Measurements from ENCODE around the gene PAK4.
"Not testable (repeated sequence)": the region's sequence is repeated elsewhere in the genome, so short reads cannot be mapped to it uniquely, and the experiment has no call there.

The PAK4 gene

GRCh38 chr19:39125554-39126311, at the start of gene PAK4:
TSS of gene PAK4 (plus strand) at chr19:39125786. CDS start at chr19:39169554, 43,768 bp downstream.
- Mint-ChIP-seq H3K4me3 (peak within 1 kb of the TSS; percentile 97), H3K9me3 (no peaks in the 10 kb centered on the region), H3K27me3 (peaks cover 11% of the 10 kb centered on the region), H3K4me1 (ENCODE audit: low read depth) (peaks cover 42% of the 10 kb centered on the region), H3K27ac (peak within 1 kb of the TSS; percentile 93), H3K36me3 (ENCODE audit: low read depth) (peaks cover 7% of the 10 kb centered on the region)
- intact Hi-C loops (cut with micrococcal nuclease), result loop anchor here (5.0 kb wide), 1 partner anchor 217 kb away; the partner anchor contains the start of gene SAMD4B

GRCh38 chr19:39077323-39077722, 48.3 kb upstream of the PAK4 start:
- Mint-ChIP-seq H3K36me3 (ENCODE audit: low read depth) (no peaks in the 10 kb centered on the region), H3K4me1 (ENCODE audit: low read depth) (peaks cover 6% of the 10 kb centered on the region), H3K9me3 (no peaks in the 10 kb centered on the region), H3K4me3 (no peak overlapping the region), H3K27ac (no peak overlapping the region), H3K27me3 (peaks cover 18% of the 10 kb centered on the region)
- intact Hi-C loops (cut with micrococcal nuclease), result no loop called here

GRCh38 chr19:39078436-39079200, 47.0 kb upstream of the PAK4 start:
- Mint-ChIP-seq H3K36me3 (ENCODE audit: low read depth) (no peaks in the 10 kb centered on the region), H3K4me1 (ENCODE audit: low read depth) (peaks cover 5% of the 10 kb centered on the region), H3K27me3 (peaks cover 31% of the 10 kb centered on the region), H3K9me3 (no peaks in the 10 kb centered on the region), H3K4me3 (no peak overlapping the region), H3K27ac (no peak overlapping the region)
- intact Hi-C loops (cut with micrococcal nuclease), result no loop called here

- Mint-ChIP-seq H3K4me1 (ENCODE audit: low read depth) (no peaks in the 10 kb centered on the region), H3K36me3 (ENCODE audit: low read depth) (no peaks in the 10 kb centered on the region), H3K27me3 (peaks cover 47% of the 10 kb centered on the region), H3K9me3 (no peaks in the 10 kb centered on the region), H3K4me3 (no peak overlapping the region), H3K27ac (no peak overlapping the region)
- intact Hi-C loops (cut with micrococcal nuclease), result no loop called here
These were observed 45.2 kb upstream of the PAK4 start for GRCh38 chr19:39080431-39080830.

GRCh38 chr19:39082167-39082566, 43.4 kb upstream of the PAK4 start:
- intact Hi-C loops (cut with micrococcal nuclease), result no loop called here
- Mint-ChIP-seq H3K4me1 (ENCODE audit: low read depth) (no peaks in the 10 kb centered on the region), H3K27ac (no peak overlapping the region), H3K27me3 (peaks cover 58% of the 10 kb centered on the region), H3K4me3 (no peak overlapping the region), H3K9me3 (no peaks in the 10 kb centered on the region), H3K36me3 (ENCODE audit: low read depth) (no peaks in the 10 kb centered on the region)

- Mint-ChIP-seq H3K36me3 (ENCODE audit: low read depth) (no peaks in the 10 kb centered on the region), H3K4me1 (ENCODE audit: low read depth) (no peaks in the 10 kb centered on the region), H3K27ac (no peak overlapping the region), H3K27me3 (peaks cover 65% of the 10 kb centered on the region), H3K4me3 (no peak overlapping the region), H3K9me3 (no peaks in the 10 kb centered on the region)
- intact Hi-C loops (cut with micrococcal nuclease), result no loop called here
These were observed 42.6 kb upstream of the PAK4 start for GRCh38 chr19:39082745-39083598.

GRCh38 chr19:39083599-39083982, 42.0 kb upstream of the PAK4 start:
- H3K4me3 Mint-ChIP-seq, result no peak overlapping the region
- intact Hi-C loops (cut with micrococcal nuclease), result no loop called here
- no peaks in the 10 kb centered on the region for H3K36me3 Mint-ChIP-seq (ENCODE audit: low read depth)
- H3K4me1 Mint-ChIP-seq (ENCODE audit: low read depth), result no peaks in the 10 kb centered on the region
- peaks cover 65% of the 10 kb centered on the region for H3K27me3 Mint-ChIP-seq
- H3K27ac Mint-ChIP-seq, result no peak overlapping the region
- no peaks in the 10 kb centered on the region for H3K9me3 Mint-ChIP-seq

- H3K9me3 Mint-ChIP-seq, result no peaks in the 10 kb centered on the region
- H3K4me1 Mint-ChIP-seq (ENCODE audit: low read depth), result no peaks in the 10 kb centered on the region
- peaks cover 65% of the 10 kb centered on the region for H3K27me3 Mint-ChIP-seq
- H3K4me3 Mint-ChIP-seq, result no peak within 1 kb of the TSS
- H3K27ac Mint-ChIP-seq, result no peak within 1 kb of the TSS
- intact Hi-C loops (cut with micrococcal nuclease), result no loop called here
- H3K36me3 Mint-ChIP-seq (ENCODE audit: low read depth), result no peaks in the 10 kb centered on the region
These were observed 41.4 kb upstream of the PAK4 start, which contains the start of gene ACP7 for GRCh38 chr19:39083983-39084731. TSS of gene ACP7 (plus strand) at chr19:39084368. CDS start at chr19:39085270, 902 bp downstream.

GRCh38 chr19:39084732-39085080, 40.9 kb upstream of the PAK4 start:
- intact Hi-C loops (cut with micrococcal nuclease), result no loop called here
- no peak overlapping the region for H3K4me3 Mint-ChIP-seq
- H3K36me3 Mint-ChIP-seq (ENCODE audit: low read depth), result no peaks in the 10 kb centered on the region
- no peaks in the 10 kb centered on the region for H3K9me3 Mint-ChIP-seq
- no peaks in the 10 kb centered on the region for H3K4me1 Mint-ChIP-seq (ENCODE audit: low read depth)
- H3K27ac Mint-ChIP-seq, result no peak overlapping the region
- H3K27me3 Mint-ChIP-seq, result peaks cover 65% of the 10 kb centered on the region

GRCh38 chr19:39085392-39085791, 40.2 kb upstream of the PAK4 start:
- Mint-ChIP-seq H3K9me3 (no peaks in the 10 kb centered on the region), H3K36me3 (ENCODE audit: low read depth) (no peaks in the 10 kb centered on the region), H3K27me3 (peaks cover 67% of the 10 kb centered on the region), H3K4me3 (no peak overlapping the region), H3K4me1 (ENCODE audit: low read depth) (no peaks in the 10 kb centered on the region), H3K27ac (no peak overlapping the region)
- intact Hi-C loops (cut with micrococcal nuclease), result no loop called here

GRCh38 chr19:39086386-39086785, 39.2 kb upstream of the PAK4 start:
- Mint-ChIP-seq H3K27me3 (peaks cover 60% of the 10 kb centered on the region), H3K27ac (no peak overlapping the region), H3K4me1 (ENCODE audit: low read depth) (no peaks in the 10 kb centered on the region), H3K36me3 (ENCODE audit: low read depth) (no peaks in the 10 kb centered on the region), H3K9me3 (no peaks in the 10 kb centered on the region), H3K4me3 (no peak overlapping the region)
- intact Hi-C loops (cut with micrococcal nuclease), result no loop called here

GRCh38 chr19:39087907-39088686, 37.5 kb upstream of the PAK4 start:
- intact Hi-C loops (cut with micrococcal nuclease), result no loop called here
- Mint-ChIP-seq H3K27ac (no peak overlapping the region), H3K27me3 (peaks cover 49% of the 10 kb centered on the region), H3K4me1 (ENCODE audit: low read depth) (peaks cover under 1% of the 10 kb centered on the region), H3K36me3 (ENCODE audit: low read depth) (no peaks in the 10 kb centered on the region), H3K4me3 (no peak overlapping the region), H3K9me3 (no peaks in the 10 kb centered on the region)

- H3K36me3 Mint-ChIP-seq (ENCODE audit: low read depth); intact Hi-C loops (cut with micrococcal nuclease); H3K4me1 Mint-ChIP-seq (ENCODE audit: low read depth); H3K27ac Mint-ChIP-seq; H3K4me3 Mint-ChIP-seq; H3K9me3 Mint-ChIP-seq: not testable (repeated sequence)
- H3K27me3 Mint-ChIP-seq, result peaks cover 39% of the 10 kb centered on the region
These were observed 35.6 kb upstream of the PAK4 start for GRCh38 chr19:39090016-39090415.
